BLaER1 treated with 17β-estradiol and CSF1 and Interleukin-3, amounts not matched to agents 10 nM and 100 nM (cell line): ENCODE measurements around the gene RGL1.

ENCODE experiments used
- H3K27ac ChIP-seq, 11 experiments: shearing (Covaris generic); formaldehyde crosslinking; 2 replicates each; pipeline ENCODE4 v1.8.1; 2022
- H3K27me3 ChIP-seq, 11 experiments: shearing (Covaris generic); formaldehyde crosslinking; 2 replicates each; pipeline ENCODE4 v1.8.1; 2022
- H3K36me3 ChIP-seq, 11 experiments: shearing (Covaris generic); formaldehyde crosslinking; 2 replicates each; pipeline ENCODE4 v1.8.1; 2022
- H3K4me1 ChIP-seq, 10 experiments: shearing (Covaris generic); formaldehyde crosslinking; 2 replicates each; pipeline ENCODE4 v1.8.1; 2022
- H3K4me2 ChIP-seq, 11 experiments: shearing (Covaris generic); formaldehyde crosslinking; 2 replicates each; pipeline ENCODE4 v1.8.1; 2022
- H3K4me3 ChIP-seq, 10 experiments: shearing (Covaris generic); formaldehyde crosslinking; 2 replicates each; pipeline ENCODE4 v1.8.1; 2022
- H3K9ac ChIP-seq, 11 experiments: shearing (Covaris generic); formaldehyde crosslinking; 2 replicates each; pipeline ENCODE4 v1.8.1; 2022
- H3K9me3 ChIP-seq, 11 experiments: shearing (Covaris generic); formaldehyde crosslinking; replicated peaks in 1 of 11; 2 replicates each; pipeline ENCODE4 v1.8.1; 2022
- H4K20me1 ChIP-seq, 11 experiments: shearing (Covaris generic); formaldehyde crosslinking; 2 replicates each; pipeline ENCODE4 v1.8.1; 2022
- Cebpa-rat ChIP-seq, 11 experiments: shearing (Covaris generic); IDR thresholded peaks; 2 replicates each; pipeline ENCODE4 v1.8.1; 2022

Gene RGL1

GRCh38 chr1:183871601-183872000 is 66.7 kb downstream of the RGL1 start:
- peak overlapping the region in 10 of 11 experiments; percentile 66 to 83 (median 78); a peak in 18 of 22 replicates for H3K9ac ChIP-seq
- H4K20me1 ChIP-seq, result peaks cover 0 to 23% (median 0%) of the 10 kb centered on the region in 11 experiments; a peak in 2 of 22 replicates
- TF ChIP-seq Cebpa-rat (IDR thresholded peaks at IDR 0.05), result no peak
- H3K4me2 ChIP-seq, result peak overlapping the region; percentile 77 to 92 (median 86)
- peaks cover 0 to 2% (median 0%) of the 10 kb centered on the region in 11 experiments; a peak in 2 of 22 replicates for H3K9me3 ChIP-seq
- peak overlapping the region; percentile 89 to 97 (median 94) for H3K27ac ChIP-seq
- peak overlapping the region in 4 of 10 experiments; percentile 5 to 31 (median 13); a peak in 4 of 20 replicates for H3K4me3 ChIP-seq
- H3K36me3 ChIP-seq, result peaks cover 27 to 88% (median 45%) of the 10 kb centered on the region in 11 experiments
- peaks cover 87 to 100% (median 98%) of the 10 kb centered on the region in 10 experiments for H3K4me1 ChIP-seq
- H3K27me3 ChIP-seq, result no peaks in the 10 kb centered on the region

- H3K27ac ChIP-seq, result peak overlapping the region; percentile 89 to 97 (median 94)
- TF ChIP-seq Cebpa-rat (IDR thresholded peaks at IDR 0.05), result no peak
- H3K36me3 ChIP-seq, result peaks cover 19 to 88% (median 37%) of the 10 kb centered on the region in 11 experiments; a peak in 19 of 22 replicates
- no peaks in the 10 kb centered on the region for H3K27me3 ChIP-seq
- peaks cover 87 to 100% (median 99%) of the 10 kb centered on the region in 10 experiments for H3K4me1 ChIP-seq
- H4K20me1 ChIP-seq, result peaks cover 0 to 15% (median 0%) of the 10 kb centered on the region in 11 experiments; a peak in 2 of 22 replicates
- peak overlapping the region in 4 of 10 experiments; percentile 8 to 36 (median 16); a peak in 4 of 20 replicates for H3K4me3 ChIP-seq
- peak overlapping the region; percentile 62 to 83 (median 78); a peak in 21 of 22 replicates for H3K9ac ChIP-seq
- no peaks in the 10 kb centered on the region; a peak in 2 of 22 replicates for H3K9me3 ChIP-seq
- peak overlapping the region; percentile 77 to 92 (median 87); a peak in 21 of 22 replicates for H3K4me2 ChIP-seq
Observed at GRCh38 chr1:183872403-183872802, 67.5 kb downstream of the RGL1 start.

- peak overlapping the region; percentile 66 to 83 (median 78) for H3K9ac ChIP-seq
- H3K27me3 ChIP-seq, result no peaks in the 10 kb centered on the region
- H3K9me3 ChIP-seq, result no peaks in the 10 kb centered on the region
- peak overlapping the region; percentile 77 to 92 (median 87) for H3K4me2 ChIP-seq
- peak in 2 of 11 experiments; percentile 48 to 65; a peak in 3 of 22 replicates for TF ChIP-seq Cebpa-rat (IDR thresholded peaks at IDR 0.05)
- peaks cover 91 to 100% (median 98%) of the 10 kb centered on the region in 10 experiments for H3K4me1 ChIP-seq
- H3K27ac ChIP-seq, result peak overlapping the region; percentile 89 to 97 (median 94)
- H4K20me1 ChIP-seq, result peaks cover 0 to 8% (median 0%) of the 10 kb centered on the region in 11 experiments; a peak in 2 of 22 replicates
- H3K4me3 ChIP-seq, result peak overlapping the region in 7 of 10 experiments; percentile 8 to 41 (median 25); a peak in 6 of 20 replicates
- H3K36me3 ChIP-seq, result peaks cover 7 to 88% (median 25%) of the 10 kb centered on the region in 11 experiments; a peak in 18 of 22 replicates
Observed at GRCh38 chr1:183873642-183874041, 68.7 kb downstream of the RGL1 start.

GRCh38 chr1:183876309-183876708 is 71.4 kb downstream of the RGL1 start:
- Histone ChIP-seq H4K20me1 (no peaks in the 10 kb centered on the region; a peak in 1 of 22 replicates), H3K4me2 (peak overlapping the region; percentile 77 to 92 (median 87)), H3K4me1 (peaks cover 72 to 100% (median 96%) of the 10 kb centered on the region in 10 experiments), H3K36me3 (peaks cover 11 to 88% (median 34%) of the 10 kb centered on the region in 11 experiments), H3K27ac (peak overlapping the region; percentile 89 to 97 (median 94)), H3K4me3 (no peak overlapping the region), H3K9me3 (peaks cover 0 to 8% (median 1%) of the 10 kb centered on the region in 11 experiments; a peak in 4 of 22 replicates), H3K27me3 (no peaks in the 10 kb centered on the region), H3K9ac (peak overlapping the region; percentile 38 to 83 (median 79); a peak in 20 of 22 replicates)
- no peak for TF ChIP-seq Cebpa-rat (IDR thresholded peaks at IDR 0.05)

GRCh38 chr1:183877053-183877720 is 72.3 kb downstream of the RGL1 start:
- Histone ChIP-seq H3K4me3 (peak overlapping the region in 3 of 10 experiments; percentile 2 to 8 (median 8); a peak in 5 of 20 replicates), H3K27me3 (no peaks in the 10 kb centered on the region), H3K4me1 (peaks cover 71 to 100% (median 96%) of the 10 kb centered on the region in 10 experiments), H4K20me1 (no peaks in the 10 kb centered on the region), H3K4me2 (peak overlapping the region; percentile 77 to 92 (median 87)), H3K9me3 (peaks cover 0 to 16% (median 10%) of the 10 kb centered on the region in 11 experiments; a peak in 8 of 22 replicates), H3K27ac (peak overlapping the region; percentile 89 to 97 (median 94)), H3K36me3 (peaks cover 20 to 89% (median 42%) of the 10 kb centered on the region in 11 experiments), H3K9ac (peak overlapping the region; percentile 65 to 83 (median 79))
- no peak for TF ChIP-seq Cebpa-rat (IDR thresholded peaks at IDR 0.05)

GRCh38 chr1:183879494-183879893 is 74.6 kb downstream of the RGL1 start:
- Histone ChIP-seq H3K9me3 (peaks cover 0 to 36% (median 27%) of the 10 kb centered on the region in 11 experiments; a peak in 13 of 22 replicates), H3K9ac (peak overlapping the region in 2 of 11 experiments; percentile 27 to 83; a peak in 2 of 22 replicates), H3K27me3 (no peaks in the 10 kb centered on the region), H3K36me3 (peaks cover 43 to 99% (median 63%) of the 10 kb centered on the region in 11 experiments), H3K4me3 (no peak overlapping the region), H3K27ac (peak overlapping the region in 6 of 11 experiments; percentile 21 to 96 (median 66); a peak in 7 of 22 replicates), H3K4me1 (peaks cover 72 to 100% (median 97%) of the 10 kb centered on the region in 10 experiments), H4K20me1 (no peaks in the 10 kb centered on the region), H3K4me2 (peak overlapping the region in 8 of 11 experiments; percentile 1 to 92 (median 28); a peak in 11 of 22 replicates)
- TF ChIP-seq Cebpa-rat (IDR thresholded peaks at IDR 0.05), result no peak

GRCh38 chr1:183879966-183880365 is 75.0 kb downstream of the RGL1 start:
- Histone ChIP-seq H3K9ac (peak overlapping the region in 2 of 11 experiments; percentile 27 to 83; a peak in 2 of 22 replicates), H3K27me3 (no peaks in the 10 kb centered on the region), H3K4me1 (peaks cover 72 to 100% (median 97%) of the 10 kb centered on the region in 10 experiments), H3K4me3 (no peak overlapping the region), H3K36me3 (peaks cover 48 to 99% (median 64%) of the 10 kb centered on the region in 11 experiments), H3K9me3 (peaks cover 0 to 40% (median 27%) of the 10 kb centered on the region in 11 experiments; a peak in 15 of 22 replicates), H4K20me1 (no peaks in the 10 kb centered on the region), H3K4me2 (peak overlapping the region in 8 of 11 experiments; percentile 1 to 92 (median 28); a peak in 10 of 22 replicates), H3K27ac (peak overlapping the region in 6 of 11 experiments; percentile 29 to 96 (median 66); a peak in 8 of 22 replicates)
- no peak for TF ChIP-seq Cebpa-rat (IDR thresholded peaks at IDR 0.05)

- Histone ChIP-seq H4K20me1 (no peaks in the 10 kb centered on the region), H3K27me3 (no peaks in the 10 kb centered on the region), H3K4me3 (no peak overlapping the region), H3K36me3 (peaks cover 55 to 99% (median 68%) of the 10 kb centered on the region in 11 experiments), H3K4me1 (peaks cover 70 to 100% (median 97%) of the 10 kb centered on the region in 10 experiments), H3K4me2 (peak overlapping the region in 10 of 11 experiments; percentile 2 to 92 (median 29); a peak in 12 of 22 replicates), H3K9me3 (peaks cover 0 to 46% (median 34%) of the 10 kb centered on the region in 11 experiments; a peak in 15 of 22 replicates), H3K27ac (peak overlapping the region in 7 of 11 experiments; percentile 11 to 96 (median 46); a peak in 11 of 22 replicates), H3K9ac (peak overlapping the region in 2 of 11 experiments; percentile 27 to 83; a peak in 2 of 22 replicates)
- no peak for TF ChIP-seq Cebpa-rat (IDR thresholded peaks at IDR 0.05)
Observed at GRCh38 chr1:183880531-183881243, 75.8 kb downstream of the RGL1 start.
